NCI-H1436 (cell line): ENCODE measurements around the gene HSD3B1.

Source experiments
- DNase-seq: peaks from one replicate; lab custom pipeline; 2025; lab: John Stamatoyannopoulos, UW

Gene HSD3B1

DNA sequence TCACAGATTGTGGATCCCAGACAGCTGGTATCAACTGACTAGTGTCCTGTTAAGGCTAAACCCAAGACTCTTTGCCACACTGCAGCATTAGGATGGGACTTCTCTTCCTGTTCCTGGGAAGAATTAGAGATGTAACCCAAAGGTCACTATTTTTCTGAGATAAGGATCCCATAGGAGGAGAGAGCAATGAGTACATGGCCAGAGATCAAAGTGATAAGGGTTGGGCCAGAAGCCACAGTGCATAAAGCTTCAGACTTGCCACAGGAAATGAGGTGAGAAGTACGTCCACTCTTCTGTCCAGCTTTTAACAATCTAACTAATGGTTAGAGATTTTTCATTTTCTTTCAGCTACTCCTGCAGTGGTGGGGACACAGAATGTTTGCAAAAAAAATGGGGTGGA lies at the start of gene HSD3B1:
HSD3B1 (plus strand) TSS at position 270 of the 400 bp plus-strand sequence. CDS start 267 bp downstream, outside the sequence.
- no peak for DNase-seq

DNA sequence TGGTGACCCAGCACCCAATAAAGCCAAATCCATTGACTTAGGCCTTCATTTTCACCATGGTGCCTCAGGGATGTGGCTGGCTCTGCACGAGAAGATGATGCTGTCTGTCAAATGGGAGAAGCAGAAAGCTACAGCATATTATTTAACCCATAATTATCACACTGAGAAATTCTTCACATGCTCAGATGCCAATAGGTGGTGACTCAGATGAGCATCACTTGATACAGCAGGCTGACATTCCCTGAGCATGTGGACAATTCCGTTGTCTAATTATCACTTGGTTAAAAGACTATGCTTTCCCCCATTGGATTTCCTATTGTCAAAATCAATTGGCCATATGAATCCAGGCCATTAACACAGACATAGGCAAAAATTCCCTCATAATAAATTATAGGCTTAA lies 44.0 kb upstream of the HSD3B1 start:
- DNase-seq, result no peak

DNA sequence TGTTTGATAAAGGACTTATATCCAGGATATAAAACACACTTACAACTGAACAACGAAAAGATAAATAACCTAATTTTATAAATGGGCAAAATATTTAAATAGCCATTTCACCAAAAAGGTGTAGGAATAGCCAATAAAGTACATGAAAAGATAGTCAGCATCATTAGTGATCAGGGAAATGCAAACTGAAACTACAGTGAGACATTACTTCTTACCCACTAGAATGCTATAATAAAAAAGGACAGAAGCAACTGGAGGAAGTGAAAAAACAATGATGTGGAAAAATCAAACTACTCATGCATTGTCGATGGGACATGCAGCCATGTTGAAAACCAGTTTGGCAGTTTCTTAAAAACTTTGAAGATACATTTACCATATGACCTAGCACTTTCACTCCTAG lies 43.4 kb upstream of the HSD3B1 start:
- DNase-seq, result no peak

DNA sequence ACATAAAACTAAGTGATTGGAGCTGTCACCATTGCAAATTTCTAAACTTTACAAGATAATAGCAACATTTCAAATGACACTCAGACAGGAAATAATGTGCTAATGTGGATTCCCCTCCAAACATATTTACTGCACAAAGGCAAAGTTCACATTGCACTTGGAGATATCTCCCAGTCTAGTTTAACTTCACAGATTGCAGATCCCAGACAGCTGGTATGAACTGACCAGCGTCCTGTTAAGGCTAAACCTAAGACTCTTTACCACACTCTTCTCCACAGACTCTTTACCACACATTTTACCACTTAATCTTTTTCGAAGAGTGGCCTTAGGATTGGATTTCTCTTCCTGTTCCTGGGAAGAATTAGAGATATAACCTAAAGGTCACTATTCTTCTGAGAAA lies 40.6 kb upstream of the HSD3B1 start:
- DNase-seq, result no peak

DNA sequence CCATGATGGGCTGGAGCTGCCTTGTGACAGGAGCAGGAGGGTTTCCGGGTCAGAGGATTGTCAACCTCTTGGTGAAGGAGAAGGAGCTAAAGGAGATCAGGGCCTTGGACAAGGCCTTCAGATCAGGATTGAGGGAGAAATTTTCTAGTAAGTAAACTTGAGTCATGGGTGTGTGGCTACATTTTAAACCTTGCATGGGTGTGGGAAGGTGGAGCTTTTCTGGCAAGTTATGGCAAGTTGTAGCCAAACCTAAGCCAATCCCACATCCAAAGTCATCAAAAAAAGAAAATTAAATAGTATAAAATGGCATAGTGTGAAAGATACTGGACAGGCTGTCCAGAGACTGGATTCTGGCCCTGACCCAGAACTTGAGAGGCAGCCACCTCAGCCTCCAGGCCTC lies 39.8 kb upstream of the HSD3B1 start:
- no peak for DNase-seq

DNA sequence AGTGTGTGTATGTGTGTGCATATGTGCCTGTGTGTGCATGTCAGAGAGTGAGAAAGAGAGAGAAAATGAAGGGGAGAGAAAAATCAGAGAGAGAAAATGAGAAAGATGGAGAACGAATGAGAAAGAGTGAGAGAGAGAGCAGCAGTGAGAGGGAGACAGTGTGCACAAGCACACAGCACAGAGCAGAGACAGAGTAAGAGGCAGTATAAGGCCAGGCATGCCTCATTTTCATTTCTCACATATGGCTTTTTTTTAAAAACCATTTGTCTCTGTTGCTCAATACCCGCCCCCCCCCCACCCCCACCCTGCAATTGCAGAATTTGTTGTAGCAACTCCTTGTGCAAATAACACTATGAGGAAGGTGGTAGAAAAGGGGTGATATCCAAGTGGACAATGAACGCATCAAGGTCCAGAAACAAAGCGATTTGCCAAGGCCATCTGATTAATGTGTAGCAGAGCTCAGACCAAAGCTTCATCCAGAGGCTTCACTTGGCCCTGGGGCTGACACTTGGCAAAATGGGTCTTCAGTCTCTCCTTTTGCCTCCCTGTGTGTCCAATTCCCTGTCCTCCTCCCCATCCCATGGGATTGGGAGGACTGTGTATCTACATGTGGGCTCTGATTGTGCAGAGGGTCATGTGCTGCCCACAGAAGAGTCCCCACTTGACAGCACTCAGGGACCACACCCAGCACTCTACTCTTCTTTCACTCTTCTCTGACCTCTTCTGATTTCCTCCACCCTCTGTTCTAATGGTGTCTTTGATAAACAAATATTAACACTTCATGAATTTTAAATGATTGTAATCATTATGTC lies 38.9 kb upstream of the HSD3B1 start:
- no peak for DNase-seq

DNA sequence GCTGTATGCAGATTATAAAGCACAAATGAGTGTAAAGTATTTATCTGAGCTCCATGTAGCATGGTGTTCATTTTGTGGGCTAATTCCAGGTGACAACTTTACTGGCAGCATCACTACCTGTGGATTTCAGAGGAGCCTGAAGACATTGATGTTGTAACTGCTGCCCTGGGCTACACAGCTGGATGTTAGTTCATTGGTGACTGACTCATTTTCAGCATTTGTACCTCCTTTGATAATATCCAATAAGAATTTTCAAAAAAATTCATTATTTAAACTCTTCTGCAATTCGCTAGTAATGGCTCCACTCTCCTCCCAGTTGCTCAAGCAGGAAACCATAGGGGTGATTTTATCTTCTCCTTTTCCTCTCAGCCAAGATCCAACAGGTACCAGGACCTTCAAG lies 37.3 kb upstream of the HSD3B1 start:
- no peak for DNase-seq

DNA sequence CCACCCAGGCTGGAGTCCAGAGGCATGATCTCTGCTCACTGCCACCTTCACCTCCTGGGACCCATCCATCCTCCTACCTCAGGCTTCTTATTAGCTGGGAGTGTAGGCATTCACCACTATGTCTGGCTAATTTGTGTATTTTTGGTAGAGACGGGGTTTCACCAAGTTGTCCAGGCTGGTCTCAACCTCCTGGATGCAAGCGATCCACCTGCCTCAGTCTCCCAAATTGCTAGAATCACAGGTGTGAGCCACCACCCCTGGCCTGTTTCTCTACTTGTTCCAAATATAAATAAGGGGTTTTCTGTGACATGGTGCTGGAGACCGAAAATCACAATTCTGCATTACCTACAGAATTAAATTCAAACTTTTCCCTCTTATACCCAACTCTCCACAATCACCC lies 36.6 kb upstream of the HSD3B1 start:
- DNase-seq, result no peak

DNA sequence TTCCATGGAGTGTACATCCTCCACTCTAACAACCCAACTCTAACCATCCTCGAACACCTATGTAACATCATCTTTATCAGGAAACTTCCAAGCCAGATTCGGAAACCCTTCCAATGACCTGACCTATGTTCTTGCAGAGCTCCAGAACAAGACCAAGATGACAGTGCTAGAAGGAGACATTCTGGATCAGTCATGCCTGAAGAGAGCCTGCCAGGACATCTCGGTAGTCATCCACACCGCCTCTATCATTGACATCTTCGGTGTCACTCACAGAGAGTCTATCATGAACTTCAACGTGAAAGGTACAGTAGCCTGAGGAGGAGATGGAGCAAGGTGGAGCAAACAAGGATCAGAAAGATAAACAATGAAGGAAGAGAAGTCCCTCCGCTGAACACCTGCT lies 36.1 kb upstream of the HSD3B1 start:
- DNase-seq, result no peak

DNA sequence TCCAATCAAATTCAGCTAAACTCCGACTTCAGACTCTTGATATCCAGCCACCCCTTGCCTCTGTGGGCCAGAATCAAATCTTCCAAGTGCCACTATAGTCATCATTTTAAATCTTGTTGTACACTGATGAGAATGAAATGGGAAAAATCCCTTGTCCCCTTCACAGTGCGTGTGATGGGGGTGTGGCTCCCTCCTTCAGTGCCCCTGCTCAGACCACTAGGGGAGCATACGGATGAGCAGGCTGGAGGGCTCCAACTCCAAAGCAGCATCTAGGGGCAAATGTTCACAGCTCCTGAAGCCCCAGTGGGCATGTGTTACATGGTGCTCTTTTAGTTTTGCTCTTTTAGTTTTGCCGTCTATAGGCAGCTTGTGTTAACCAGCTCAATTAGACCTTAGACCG lies 35.4 kb upstream of the HSD3B1 start:
- DNase-seq, result no peak

DNA sequence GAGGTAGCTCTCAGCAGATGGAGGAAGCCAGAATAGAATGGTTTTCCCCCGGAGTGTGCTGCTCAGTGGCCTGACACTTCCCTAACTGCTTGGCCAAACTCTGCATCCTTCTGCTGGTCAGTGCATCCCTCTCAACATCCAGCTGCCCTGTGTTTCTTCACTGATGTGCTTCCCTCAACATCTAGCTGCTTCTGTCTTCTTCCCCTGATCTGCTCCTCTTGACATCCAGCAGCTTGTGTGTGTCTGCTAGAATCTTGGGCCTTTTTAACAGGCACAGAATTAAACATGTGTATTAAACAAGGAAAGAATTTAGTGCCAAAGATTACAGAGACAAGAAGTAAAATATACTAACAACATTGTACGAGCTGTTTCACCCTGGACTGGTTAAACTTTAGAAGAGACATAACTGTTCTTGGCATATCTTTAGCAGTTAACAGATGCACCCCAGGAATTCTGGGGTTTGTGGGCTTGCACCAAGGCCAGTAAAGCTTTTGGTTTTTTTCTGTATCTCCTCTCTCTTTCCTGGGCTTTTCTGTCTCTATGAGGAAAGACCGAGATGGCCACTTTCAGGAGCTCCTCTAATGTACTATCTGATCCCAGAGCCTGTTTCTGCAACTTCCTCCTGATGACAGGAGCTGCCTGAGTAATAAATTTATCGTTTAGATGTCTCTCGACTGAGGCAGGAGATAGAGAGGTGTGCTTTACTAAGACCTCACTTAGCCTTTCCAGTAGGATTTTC lies 34.8 kb upstream of the HSD3B1 start:
- DNase-seq, result no peak

DNA sequence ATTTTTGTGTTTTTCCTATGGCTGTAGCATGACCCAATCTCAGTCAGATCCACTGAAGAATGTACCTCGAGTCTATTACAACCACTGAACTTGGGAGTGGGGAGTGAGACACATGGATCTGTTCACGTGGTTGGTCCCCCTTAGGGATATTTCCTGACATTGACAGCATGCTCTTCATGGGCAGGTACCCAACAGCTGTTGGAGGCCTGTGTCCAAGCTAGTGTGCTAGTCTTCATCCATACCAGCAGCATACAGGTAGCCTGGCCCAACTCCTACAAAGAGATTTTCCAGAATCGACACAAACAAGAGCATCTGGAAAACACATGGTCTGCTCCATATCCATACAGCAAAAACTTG lies 34.2 kb upstream of the HSD3B1 start:
- DNase-seq, result no peak

DNA sequence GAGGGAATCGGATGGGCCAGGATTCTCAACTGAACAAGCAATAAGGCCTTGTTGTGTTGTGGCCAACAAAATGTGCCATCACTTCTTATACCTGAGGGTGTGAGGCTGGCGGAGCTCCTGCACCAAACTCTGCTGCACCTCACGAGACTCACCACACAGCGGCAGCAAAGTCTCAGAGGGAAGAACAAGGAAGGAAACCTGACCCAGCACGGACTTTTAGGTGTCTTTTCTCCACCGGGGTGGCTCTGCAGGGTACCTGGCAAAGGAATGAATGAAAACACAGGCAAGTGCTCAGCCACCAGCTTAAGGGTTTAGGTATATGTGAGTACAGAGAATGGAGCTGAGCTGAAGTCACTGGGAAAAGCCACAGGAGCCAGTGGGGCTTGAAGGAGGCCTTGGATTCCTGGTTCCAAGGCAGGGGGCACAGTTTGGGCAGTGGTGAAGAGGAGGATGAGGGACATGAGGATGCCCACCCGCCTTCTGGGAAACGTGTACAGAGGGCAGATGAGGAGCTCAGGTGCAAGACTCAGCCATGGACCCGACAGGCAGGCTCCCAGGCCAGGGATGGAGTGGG lies 31.1 kb upstream of the HSD3B1 start:
- DNase-seq, result peak; percentile 5

DNA sequence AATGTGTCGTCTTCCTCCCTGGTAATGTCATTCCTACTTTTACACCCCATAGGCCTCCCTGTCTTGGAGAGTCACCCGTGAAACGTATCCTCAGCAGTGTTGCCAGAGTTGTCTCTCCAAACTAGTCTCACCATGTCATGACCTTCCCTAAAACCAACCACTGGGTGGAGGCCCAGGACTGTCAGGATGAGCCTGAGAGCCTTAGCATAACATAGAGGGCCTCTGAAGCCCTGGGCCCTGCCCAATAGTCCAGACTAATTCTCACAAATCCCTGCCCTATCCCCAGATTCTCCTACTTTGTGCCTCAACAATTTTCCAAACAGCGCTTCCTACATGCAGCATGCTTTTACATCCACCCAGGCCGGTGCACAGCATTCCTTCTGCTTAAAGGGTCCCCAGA lies 29.3 kb upstream of the HSD3B1 start:
- no peak for DNase-seq

DNA sequence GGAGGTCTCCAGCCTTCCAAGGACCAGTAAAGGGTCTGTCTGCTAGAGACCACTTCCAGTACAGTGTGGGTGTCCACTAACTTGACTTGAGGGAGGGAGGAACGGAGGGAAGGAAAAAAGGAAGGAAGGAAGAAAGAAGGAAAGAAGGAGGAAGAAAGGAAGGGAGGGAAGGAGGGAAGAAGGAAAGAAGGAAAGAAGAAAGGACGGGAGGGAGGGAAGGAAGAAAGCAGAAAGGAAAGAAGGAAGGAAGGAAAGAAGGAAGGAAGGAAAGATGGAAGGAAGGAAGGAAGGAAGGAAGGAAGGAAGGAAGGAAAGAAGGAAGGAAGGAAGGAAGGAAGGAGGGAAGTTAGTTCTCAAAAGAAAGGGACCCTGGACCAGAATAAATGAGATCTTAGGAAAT lies 26.8 kb upstream of the HSD3B1 start:
- DNase-seq, result no peak

DNA sequence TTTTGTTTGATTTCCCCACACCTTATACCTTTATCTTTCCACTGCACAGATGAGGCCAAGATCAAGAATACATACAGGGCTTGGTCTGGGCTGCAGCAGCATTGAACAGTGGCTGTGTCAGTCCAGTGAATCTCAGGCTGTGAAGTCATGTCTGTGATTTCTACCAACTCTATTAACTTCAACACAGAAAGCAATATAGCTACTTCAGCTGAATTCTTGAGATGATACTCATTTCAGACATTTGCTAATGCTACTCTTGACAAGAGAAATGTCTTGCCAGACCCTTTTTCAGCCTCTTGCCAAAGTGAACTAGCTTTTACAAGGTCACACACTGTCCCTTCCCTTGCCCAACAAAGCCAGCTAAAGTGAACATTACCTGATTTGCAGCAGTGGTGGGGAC lies 25.1 kb upstream of the HSD3B1 start:
- DNase-seq, result no peak

DNA sequence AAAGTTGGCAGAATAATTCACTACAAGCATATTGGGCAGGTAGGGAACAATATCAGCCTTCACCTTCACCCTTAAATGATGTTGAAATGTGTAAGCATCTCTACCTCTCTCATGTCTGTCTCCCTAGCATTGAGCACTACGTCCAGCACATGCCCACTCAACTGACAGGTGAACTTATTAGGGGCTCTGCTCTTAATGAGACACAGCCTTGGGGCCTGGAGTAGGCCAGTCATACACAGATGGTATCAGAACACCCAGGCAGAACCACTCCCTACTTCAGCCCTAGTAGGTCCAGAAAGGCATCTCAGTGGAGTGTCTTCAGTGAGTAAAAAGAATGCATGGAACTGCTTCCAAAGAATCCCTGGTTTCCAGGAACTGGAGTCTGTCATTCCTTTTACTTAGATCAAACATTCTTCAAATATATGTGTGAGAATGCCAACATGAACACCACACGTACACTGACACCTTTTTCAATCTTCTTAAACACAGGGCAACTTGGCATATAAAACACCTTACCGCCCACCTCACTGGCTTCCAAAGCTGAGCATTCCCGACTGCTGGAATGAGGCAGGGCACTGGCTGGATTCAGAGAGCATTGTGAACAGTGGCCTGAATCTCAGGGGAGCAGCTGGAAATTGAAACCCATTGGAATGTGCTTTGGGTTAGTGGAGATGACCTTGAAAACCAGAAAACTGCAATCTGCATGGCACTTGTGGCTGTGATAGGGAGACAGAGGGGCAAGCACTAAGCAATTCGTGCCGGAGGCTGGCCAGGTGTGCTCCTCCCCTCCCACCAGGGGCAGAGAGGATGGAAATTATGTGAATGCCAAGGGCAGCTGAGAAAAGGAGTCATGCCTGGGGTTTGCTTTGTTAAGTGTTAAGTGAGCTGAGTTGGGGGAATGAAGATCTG lies 24.2 kb upstream of the HSD3B1 start:
- no peak for DNase-seq

DNA sequence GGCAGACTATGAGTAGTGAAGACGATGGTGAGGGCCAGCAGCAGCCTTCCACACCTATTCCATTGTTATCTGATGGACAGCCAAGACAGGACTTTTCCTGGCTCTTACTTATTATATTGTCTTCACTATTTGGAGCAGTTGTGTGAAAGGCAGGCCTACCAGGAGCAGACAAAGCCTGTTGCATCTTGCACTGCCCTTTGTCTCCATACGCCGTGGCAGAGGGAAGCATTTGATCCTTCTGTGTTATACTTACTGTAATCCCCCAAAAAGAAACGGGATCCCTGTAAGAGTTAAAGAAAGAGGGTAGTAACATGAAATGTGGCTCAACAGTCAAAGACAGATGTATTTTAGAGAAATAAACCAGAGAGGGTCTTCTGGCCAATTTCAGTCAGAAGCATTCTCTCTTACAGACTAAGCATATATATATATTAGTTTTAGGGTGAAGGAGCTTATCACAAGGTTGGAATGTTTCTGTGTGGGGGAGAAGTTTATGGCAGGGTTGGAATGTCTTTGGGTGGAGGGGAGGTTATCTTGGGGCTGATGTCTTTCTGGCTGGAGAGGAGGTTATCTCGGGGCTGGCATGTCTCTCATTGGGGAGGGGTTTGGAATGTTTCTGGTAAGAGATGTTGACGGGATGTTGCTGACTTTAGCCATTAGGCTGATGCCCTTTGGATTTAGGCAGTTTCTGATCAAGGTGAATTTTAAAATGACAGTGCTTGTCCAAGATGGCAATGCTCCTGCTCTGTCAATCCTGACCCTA lies 23.4 kb upstream of the HSD3B1 start:
- DNase-seq, result no peak

DNA sequence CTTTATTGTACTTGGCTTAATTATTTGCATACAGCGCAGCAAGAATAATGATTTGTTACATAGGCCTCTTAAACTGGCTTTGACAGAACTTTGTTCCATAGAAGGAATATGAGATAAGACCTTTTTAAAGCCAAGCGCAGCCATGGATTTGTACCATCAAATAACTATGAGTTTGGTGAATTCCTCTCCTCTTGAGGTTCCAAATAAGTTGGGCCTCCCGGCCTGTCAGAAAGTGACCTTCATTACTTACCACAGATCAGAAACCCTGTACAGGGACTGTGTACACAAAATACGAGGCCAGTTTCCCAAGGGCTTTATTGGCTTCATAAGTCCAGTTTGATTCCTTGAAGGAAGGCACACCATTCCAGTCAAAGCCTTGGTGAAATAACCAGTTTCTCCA lies 21.8 kb upstream of the HSD3B1 start:
- no peak for DNase-seq

DNA sequence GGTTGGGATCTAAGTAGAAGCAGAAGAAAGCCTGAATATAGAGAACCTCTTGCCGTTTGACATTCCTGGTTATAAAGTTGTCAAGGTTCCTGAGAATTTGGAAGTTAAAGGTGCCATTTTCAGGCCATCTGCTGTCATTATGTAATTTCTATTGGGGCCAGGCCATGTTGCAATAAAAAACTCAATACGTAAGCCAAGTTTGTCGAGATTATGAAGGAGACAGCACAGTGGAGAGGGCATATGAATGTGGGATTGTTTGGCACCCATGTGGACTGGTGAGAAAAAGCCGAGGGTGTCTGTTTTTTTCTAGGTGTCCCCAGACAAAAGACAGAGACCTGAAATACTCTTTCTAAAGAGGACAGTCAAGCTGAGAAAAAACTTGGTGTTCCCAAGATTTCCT lies 18.8 kb upstream of the HSD3B1 start:
- no peak for DNase-seq

DNA sequence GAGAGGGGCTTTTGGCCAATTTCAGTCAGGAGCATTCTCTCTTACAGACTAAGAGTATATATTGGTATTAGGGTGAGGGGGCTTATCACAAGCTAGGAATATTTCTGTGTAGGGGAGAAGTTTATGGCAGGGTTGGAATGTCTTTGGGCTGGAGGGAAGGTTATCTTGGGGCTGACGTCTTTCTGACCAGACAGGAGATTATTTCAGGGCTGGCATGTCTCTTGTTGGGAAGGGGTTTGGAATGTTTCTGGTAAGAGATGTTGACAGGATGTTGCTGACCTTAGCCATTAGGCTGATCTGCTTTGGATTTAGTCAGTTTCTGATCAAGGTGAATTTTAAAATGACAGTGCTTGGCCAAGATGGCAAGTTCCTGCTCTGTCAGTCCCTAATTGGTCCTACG lies 17.8 kb upstream of the HSD3B1 start:
- DNase-seq, result no peak

DNA sequence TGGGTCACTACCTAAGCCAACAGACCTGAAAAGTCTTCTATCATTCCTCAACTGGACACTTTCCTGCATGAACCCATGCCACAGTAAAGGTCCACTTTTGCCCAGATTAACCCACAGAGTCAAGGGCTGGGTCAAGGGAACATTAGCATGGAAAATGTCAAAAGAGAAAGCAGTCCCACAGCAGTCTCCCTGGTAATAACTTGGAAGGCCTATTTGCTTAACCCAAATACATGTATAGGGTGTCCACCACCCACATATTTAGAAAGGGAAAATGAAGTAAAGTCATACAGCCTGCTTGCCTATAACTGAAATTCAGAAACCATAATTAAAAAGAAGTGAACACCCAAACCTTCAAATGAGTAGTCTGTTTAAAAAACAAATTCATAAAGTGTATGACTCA lies 16.1 kb upstream of the HSD3B1 start:
- no peak for DNase-seq
